Activated naive CD4-positive, alpha-beta T cell treated with anti-CD3 and anti-CD28 coated beads, Interleukin-2, amount 10 ng/mL, durations not matched to agents 7 days and 5 days (primary cell): ENCODE results near the gene LRP2.
"Not testable (repeated sequence)": the region's sequence is repeated elsewhere in the genome, so short reads cannot be mapped to it uniquely, and the experiment has no call there.

Source experiments
- CTCF ChIA-PET: fragments of 350-600 bp; sonication (Branson Sonifier 250); formaldehyde crosslinking; loops from one replicate; lab custom pipeline; 2021; ENCODE audit warnings: antibody characterized with exemption; lab: Charles Lee
- DNase-seq: peaks from one replicate; pipeline ENCODE4 v3.0.0-alpha.2; 2020
- H3K27ac Mint-ChIP-seq: one replicate; pipeline ENCODE4 v1.8.0; 2021; ENCODE audit warnings: mild to moderate bottlenecking, moderate library complexity, mixed read lengths
- H3K27me3 Mint-ChIP-seq: one replicate; pipeline ENCODE4 v1.8.0; 2021; ENCODE audit warnings: mild to moderate bottlenecking, mixed read lengths
- H3K36me3 Mint-ChIP-seq: one replicate; pipeline ENCODE4 v1.8.0; 2021; ENCODE audit warnings: mixed read lengths
- H3K4me1 Mint-ChIP-seq: one replicate; pipeline ENCODE4 v1.8.0; 2021; ENCODE audit warnings: mixed read lengths
- H3K4me3 Mint-ChIP-seq: one replicate; pipeline ENCODE4 v1.8.0; 2021; ENCODE audit warnings: mild to moderate bottlenecking, moderate library complexity, mixed read lengths
- H3K9me3 Mint-ChIP-seq: one replicate; pipeline ENCODE4 v1.8.0; 2021; ENCODE audit warnings: mixed read lengths

Gene LRP2

GRCh38 chr2:169301596-169302335 is 60.6 kb downstream of the LRP2 start:
- H3K4me1 Mint-ChIP-seq = no peaks in the 10 kb centered on the region
- no peaks in the 10 kb centered on the region for H3K36me3 Mint-ChIP-seq
- no peak overlapping the region for H3K4me3 Mint-ChIP-seq
- H3K27me3 Mint-ChIP-seq = peaks cover 4% of the 10 kb centered on the region
- H3K27ac Mint-ChIP-seq = no peak overlapping the region
- no peaks in the 10 kb centered on the region for H3K9me3 Mint-ChIP-seq
- CTCF ChIA-PET = no interaction called here
- DNase-seq = no peak

GRCh38 chr2:169300636-169301530 is 61.5 kb downstream of the LRP2 start:
- DNase-seq = no peak
- H3K4me1 Mint-ChIP-seq = no peaks in the 10 kb centered on the region
- no peak overlapping the region for H3K27ac Mint-ChIP-seq
- H3K36me3 Mint-ChIP-seq = no peaks in the 10 kb centered on the region
- peaks cover 4% of the 10 kb centered on the region for H3K27me3 Mint-ChIP-seq
- no peak overlapping the region for H3K4me3 Mint-ChIP-seq
- CTCF ChIA-PET = interaction anchor here (0.6 kb wide), 1 partner anchor 500 kb away, joined by 3 read pairs; no protein-coding TSS in a partner anchor
- H3K9me3 Mint-ChIP-seq = no peaks in the 10 kb centered on the region

GRCh38 chr2:169298007-169298406 is 64.3 kb downstream of the LRP2 start:
- Mint-ChIP-seq H3K4me1 (no peaks in the 10 kb centered on the region), H3K27me3 (peaks cover 4% of the 10 kb centered on the region), H3K4me3 (no peak overlapping the region), H3K36me3 (no peaks in the 10 kb centered on the region), H3K9me3 (no peaks in the 10 kb centered on the region), H3K27ac (no peak overlapping the region)
- no peak for DNase-seq
- CTCF ChIA-PET = no interaction called here

- no peak for DNase-seq
- CTCF ChIA-PET = no interaction called here
- Mint-ChIP-seq H3K36me3 (no peaks in the 10 kb centered on the region), H3K27me3 (peaks cover 7% of the 10 kb centered on the region), H3K27ac (no peak overlapping the region), H3K9me3 (no peaks in the 10 kb centered on the region), H3K4me3 (no peak overlapping the region), H3K4me1 (no peaks in the 10 kb centered on the region)
These were observed 68.2 kb downstream of the LRP2 start for GRCh38 chr2:169294001-169294675.

GRCh38 chr2:169291517-169291916 is 70.8 kb downstream of the LRP2 start:
- H3K27me3 Mint-ChIP-seq = peaks cover 4% of the 10 kb centered on the region
- H3K36me3 Mint-ChIP-seq = no peaks in the 10 kb centered on the region
- no peaks in the 10 kb centered on the region for H3K9me3 Mint-ChIP-seq
- no peak for DNase-seq
- CTCF ChIA-PET = no interaction called here
- no peaks in the 10 kb centered on the region for H3K4me1 Mint-ChIP-seq
- H3K27ac Mint-ChIP-seq = no peak overlapping the region
- no peak overlapping the region for H3K4me3 Mint-ChIP-seq

GRCh38 chr2:169290433-169290832 is 71.9 kb downstream of the LRP2 start:
- Mint-ChIP-seq H3K9me3 (no peaks in the 10 kb centered on the region), H3K4me1 (no peaks in the 10 kb centered on the region), H3K4me3 (no peak overlapping the region), H3K27ac (no peak overlapping the region), H3K27me3 (peaks cover 7% of the 10 kb centered on the region), H3K36me3 (no peaks in the 10 kb centered on the region)
- CTCF ChIA-PET = interaction anchor here (0.7 kb wide), 1 partner anchor 349 kb away, joined by 3 read pairs; no protein-coding TSS in a partner anchor
- DNase-seq = no peak

- Mint-ChIP-seq H3K9me3 (no peaks in the 10 kb centered on the region), H3K27ac (no peak overlapping the region), H3K27me3 (peaks cover 8% of the 10 kb centered on the region), H3K4me1 (no peaks in the 10 kb centered on the region), H3K4me3 (no peak overlapping the region), H3K36me3 (no peaks in the 10 kb centered on the region)
- CTCF ChIA-PET = no interaction called here
- DNase-seq = no peak
These were observed 74.7 kb downstream of the LRP2 start for GRCh38 chr2:169287666-169288065.

- Mint-ChIP-seq H3K4me3 (no peak overlapping the region), H3K27ac (no peak overlapping the region), H3K9me3 (no peaks in the 10 kb centered on the region), H3K4me1 (no peaks in the 10 kb centered on the region), H3K27me3 (peaks cover 4% of the 10 kb centered on the region), H3K36me3 (no peaks in the 10 kb centered on the region)
- CTCF ChIA-PET = no interaction called here
- DNase-seq = no peak
These were observed 75.6 kb downstream of the LRP2 start for GRCh38 chr2:169286624-169287231.

- H3K9me3 Mint-ChIP-seq = no peaks in the 10 kb centered on the region
- peaks cover 4% of the 10 kb centered on the region for H3K27me3 Mint-ChIP-seq
- CTCF ChIA-PET = no interaction called here
- H3K4me1 Mint-ChIP-seq = no peaks in the 10 kb centered on the region
- no peak overlapping the region for H3K27ac Mint-ChIP-seq
- no peaks in the 10 kb centered on the region for H3K36me3 Mint-ChIP-seq
- no peak overlapping the region for H3K4me3 Mint-ChIP-seq
- no peak for DNase-seq
These were observed 76.7 kb downstream of the LRP2 start for GRCh38 chr2:169285531-169286235.

- H3K36me3 Mint-ChIP-seq = no peaks in the 10 kb centered on the region
- H3K27me3 Mint-ChIP-seq = peaks cover 2% of the 10 kb centered on the region
- no peak overlapping the region for H3K4me3 Mint-ChIP-seq
- CTCF ChIA-PET = interaction anchor here (1.1 kb wide), 1 partner anchor 171 kb away, joined by 3 read pairs; no protein-coding TSS in a partner anchor
- H3K4me1 Mint-ChIP-seq = no peaks in the 10 kb centered on the region
- no peaks in the 10 kb centered on the region for H3K9me3 Mint-ChIP-seq
- DNase-seq = no peak
- H3K27ac Mint-ChIP-seq = no peak overlapping the region
These were observed 81.8 kb downstream of the LRP2 start for GRCh38 chr2:169280502-169280901.

GRCh38 chr2:169275696-169276444 is 86.5 kb downstream of the LRP2 start:
- Mint-ChIP-seq H3K9me3 (no peaks in the 10 kb centered on the region), H3K4me3 (no peak overlapping the region), H3K27ac (no peak overlapping the region), H3K36me3 (no peaks in the 10 kb centered on the region), H3K4me1 (no peaks in the 10 kb centered on the region), H3K27me3 (no peaks in the 10 kb centered on the region)
- no peak for DNase-seq
- CTCF ChIA-PET = interaction anchor here (0.8 to 1.1 kb wide), 4 partner anchors 8 to 166 kb away, joined by 3 read pairs; no protein-coding TSS in a partner anchor

GRCh38 chr2:169272010-169272409 is 90.3 kb downstream of the LRP2 start:
- H3K36me3 Mint-ChIP-seq = no peaks in the 10 kb centered on the region
- no peaks in the 10 kb centered on the region for H3K4me1 Mint-ChIP-seq
- no peaks in the 10 kb centered on the region for H3K27me3 Mint-ChIP-seq
- DNase-seq = no peak
- no peak overlapping the region for H3K4me3 Mint-ChIP-seq
- CTCF ChIA-PET = no interaction called here
- no peak overlapping the region for H3K27ac Mint-ChIP-seq
- no peaks in the 10 kb centered on the region for H3K9me3 Mint-ChIP-seq

- H3K27me3 Mint-ChIP-seq, H3K4me1 Mint-ChIP-seq, H3K27ac Mint-ChIP-seq, CTCF ChIA-PET, H3K36me3 Mint-ChIP-seq, DNase-seq, H3K4me3 Mint-ChIP-seq, H3K9me3 Mint-ChIP-seq: not testable (repeated sequence)
These were observed 91.8 kb downstream of the LRP2 start for GRCh38 chr2:169270574-169270973.
